ENCODE measurements around the gene CD81.

CD81 gene

GRCh38 chr11:2395211-2395730 is 18.2 kb downstream of the CD81 start:
- peak overlapping the region; percentile 87 for H3K4me3 ChIP-seq (ENCODE audit: low read length)
- peaks cover 37% of the 10 kb centered on the region for H3F3A ChIP-seq (ENCODE audit: control insufficient read depth, insufficient read depth)
- peaks cover 2% of the 10 kb centered on the region; the same call in 1 of the 2 replicates for H4K20me1 ChIP-seq (ENCODE audit: control insufficient read depth, insufficient read depth, low read depth, low read length)
- TF ChIP-seq EZH2phosphoT487 (IDR thresholded peaks at IDR 0.05; ENCODE audit: borderline replicate concordance, low read length) (no peak), CTCF (IDR thresholded peaks at IDR 0.05; ENCODE audit: low read depth, low read length, poor library complexity, severe bottlenecking) (no peak)
- peak overlapping the region; percentile 100 for H3K27ac ChIP-seq (ENCODE audit: low read depth, low read length)
- peak overlapping the region; percentile 89; the same call in 1 of the 2 replicates for H3K4me2 ChIP-seq (ENCODE audit: low read length)
- H3K79me2 ChIP-seq (ENCODE audit: control insufficient read depth, low read length): peaks cover 64% of the 10 kb centered on the region
- H3K9me3 ChIP-seq (ENCODE audit: control insufficient read depth, insufficient read depth, low read length): no peaks in the 10 kb centered on the region
- H3K9me2 ChIP-seq (replicated peaks; ENCODE audit: control insufficient read depth, low read length): no peaks in the 10 kb centered on the region
- peaks cover 88% of the 10 kb centered on the region for H3K36me3 ChIP-seq (ENCODE audit: control insufficient read depth, low read length)
- no peaks in the 10 kb centered on the region for H3K27me3 ChIP-seq (ENCODE audit: control insufficient read depth, low read length)
- peaks cover 93% of the 10 kb centered on the region for H3K4me1 ChIP-seq (ENCODE audit: control insufficient read depth, low read length)

GRCh38 chr11:2395856-2396255 is 18.7 kb downstream of the CD81 start:
- Histone ChIP-seq H3K9me2 (replicated peaks; ENCODE audit: control insufficient read depth, low read length) (no peaks in the 10 kb centered on the region), H3K27me3 (ENCODE audit: control insufficient read depth, low read length) (no peaks in the 10 kb centered on the region), H3K27ac (ENCODE audit: low read depth, low read length) (0 out of 2 replicates have a peak overlapping the region, but pooled peaks have one; percentile 100), H4K20me1 (ENCODE audit: control insufficient read depth, insufficient read depth, low read depth, low read length) (no peaks in the 10 kb centered on the region), H3F3A (ENCODE audit: control insufficient read depth, insufficient read depth) (peaks cover 33% of the 10 kb centered on the region), H3K4me2 (ENCODE audit: low read length) (no peak overlapping the region), H3K9me3 (ENCODE audit: control insufficient read depth, insufficient read depth, low read length) (no peaks in the 10 kb centered on the region), H3K36me3 (ENCODE audit: control insufficient read depth, low read length) (peaks cover 87% of the 10 kb centered on the region), H3K4me1 (ENCODE audit: control insufficient read depth, low read length) (peaks cover 88% of the 10 kb centered on the region), H3K4me3 (ENCODE audit: low read length) (no peak overlapping the region), H3K79me2 (ENCODE audit: control insufficient read depth, low read length) (peaks cover 61% of the 10 kb centered on the region)
- no peak for TF ChIP-seq EZH2phosphoT487 (IDR thresholded peaks at IDR 0.05; ENCODE audit: borderline replicate concordance, low read length)
- no peak for TF ChIP-seq CTCF (IDR thresholded peaks at IDR 0.05; ENCODE audit: low read depth, low read length, poor library complexity, severe bottlenecking)

GRCh38 chr11:2396471-2396870 is 19.4 kb downstream of the CD81 start:
- no peaks in the 10 kb centered on the region for H4K20me1 ChIP-seq (ENCODE audit: control insufficient read depth, insufficient read depth, low read depth, low read length)
- H3K27ac ChIP-seq (ENCODE audit: low read depth, low read length): no peak overlapping the region
- H3K4me3 ChIP-seq (ENCODE audit: low read length): no peak overlapping the region
- TF ChIP-seq EZH2phosphoT487 (IDR thresholded peaks at IDR 0.05; ENCODE audit: borderline replicate concordance, low read length): no peak
- TF ChIP-seq CTCF (IDR thresholded peaks at IDR 0.05; ENCODE audit: low read depth, low read length, poor library complexity, severe bottlenecking): no peak
- peaks cover 83% of the 10 kb centered on the region for H3K4me1 ChIP-seq (ENCODE audit: control insufficient read depth, low read length)
- H3F3A ChIP-seq (ENCODE audit: control insufficient read depth, insufficient read depth): peaks cover 31% of the 10 kb centered on the region
- no peaks in the 10 kb centered on the region for H3K9me3 ChIP-seq (ENCODE audit: control insufficient read depth, insufficient read depth, low read length)
- H3K4me2 ChIP-seq (ENCODE audit: low read length): no peak overlapping the region
- H3K36me3 ChIP-seq (ENCODE audit: control insufficient read depth, low read length): peaks cover 84% of the 10 kb centered on the region
- H3K27me3 ChIP-seq (ENCODE audit: control insufficient read depth, low read length): no peaks in the 10 kb centered on the region
- H3K79me2 ChIP-seq (ENCODE audit: control insufficient read depth, low read length): peaks cover 61% of the 10 kb centered on the region
- H3K9me2 ChIP-seq (replicated peaks; ENCODE audit: control insufficient read depth, low read length): no peaks in the 10 kb centered on the region
